Transverse colon (tissue), 4 donors: ENCODE measurements around the gene CCL13. TPM values are rescaled to one million over a fixed set of nuclear protein-coding genes. Genes with fewer than 3 reads are reported as not detected.

Experiments
- DNase-seq: peaks from one replicate; pipeline ENCODE4 v3.0.0-alpha.2; 2019
- H3K27ac ChIP-seq, 4 donors: fragments of 200-600 bp; sonication (generic); 2 replicates each; pipeline ENCODE4 v1.5.1; 2016 to 2018; ENCODE audit warnings: inconsistent platforms in 4 of 4
- H3K27me3 ChIP-seq: fragments of 200-600 bp; sonication (generic); 2 replicates; pipeline ENCODE4 v1.5.1; 2017; ENCODE audit warnings: inconsistent platforms
- H3K36me3 ChIP-seq, 4 donors: fragments of 200-600 bp; sonication (generic); 2 replicates each; pipeline ENCODE4 v1.5.1; 2017 to 2019; ENCODE audit warnings: inconsistent platforms in 4 of 4
- H3K4me1 ChIP-seq, 4 donors: fragments of 200-600 bp; sonication (generic); 2 replicates each; pipeline ENCODE4 v1.5.1; 2017 to 2020; ENCODE audit warnings: inconsistent platforms in 4 of 4
- H3K4me3 ChIP-seq, 4 donors: fragments of 200-600 bp; sonication (generic); 1 replicate in 1 of 4; 2 replicates in 3 of 4; pipeline versions ENCODE4 v1.5.1 to v1.6.1; 2017 to 2019; ENCODE audit warnings: inconsistent platforms in 4 of 4
- H3K9me3 ChIP-seq, 2 donors: fragments of 200-600 bp; sonication (generic); 2 replicates each; pipeline ENCODE4 v1.5.1; 2017 to 2019; ENCODE audit warnings: inconsistent platforms in 2 of 2
- EP300 ChIP-seq: sonication (generic); formaldehyde crosslinking; IDR thresholded peaks from one replicate; pipeline ENCODE4 v1.6.1; 2017; ENCODE audit warnings: antibody characterized with exemption, low read depth
- POLR2A ChIP-seq: fragments of 450-650 bp; IDR thresholded peaks from one replicate; pipeline ENCODE4 v1.6.1; 2016; ENCODE audit warnings: antibody characterized with exemption, mild to moderate bottlenecking, moderate library complexity
- POLR2AphosphoS5 ChIP-seq, 3 donors: sonication (generic); formaldehyde crosslinking; IDR thresholded peaks; one replicate each; pipeline ENCODE4 v1.6.1; 2016; ENCODE audit warnings: antibody characterized with exemption in 3 of 3
- WGBS, 2 donors: methylation state at CpG; one replicate each; pipeline ENCODE4 v1.1.5; 2018; ENCODE audit warnings: low coverage in 1 of 2; 5-methylcytosine and 5-hydroxymethylcytosine counted together
- in situ Hi-C, 4 donors: fragments of 200-750 bp; cut with MboI; loops; one replicate each; pipeline versions ENCODE4 v1.15.0 to v1.15.1; 2017; ENCODE audit warnings: low sequenced_read_pairs in 3 of 4, low pct_ligation_motif_present in 1 of 4, low pct_unique_long_range_greater_than_20kb in 1 of 4
- intact Hi-C: fragments of 100-400 bp; cut with DNase I; formaldehyde crosslinking; loops from one replicate; pipeline ENCODE4 v1.15.1; 2023; ENCODE audit warnings: low total_unique reads
- total RNA-seq, 4 donors: library from RNA; depleted of rRNA; stranded (reverse); fragments of >200 nt; gene quantifications; one replicate each; pipeline ENCODE4 v1.1.0, GENCODE V29; 2016
- TF ChIP-seq, protein P1 (sequence below), 5 experiments: fragments of 200-600 bp in 3 of 5; fragments of 450-650 bp in 2 of 5; sonication (generic) in 3 of 5; IDR thresholded peaks; 1 replicate in 2 of 5; 2 replicates in 3 of 5; pipeline ENCODE4 v1.5.1; 2016 to 2017; ENCODE audit warnings: antibody characterized with exemption in 5 of 5, inconsistent platforms in 3 of 5, mild to moderate bottlenecking in 2 of 5, moderate library complexity in 1 of 5

The CCL13 gene
- total RNA-seq, 4 donors from 2014 or later = 5.4 to 10.5 (median 8.2) TPM; not detected in 1

DNA sequence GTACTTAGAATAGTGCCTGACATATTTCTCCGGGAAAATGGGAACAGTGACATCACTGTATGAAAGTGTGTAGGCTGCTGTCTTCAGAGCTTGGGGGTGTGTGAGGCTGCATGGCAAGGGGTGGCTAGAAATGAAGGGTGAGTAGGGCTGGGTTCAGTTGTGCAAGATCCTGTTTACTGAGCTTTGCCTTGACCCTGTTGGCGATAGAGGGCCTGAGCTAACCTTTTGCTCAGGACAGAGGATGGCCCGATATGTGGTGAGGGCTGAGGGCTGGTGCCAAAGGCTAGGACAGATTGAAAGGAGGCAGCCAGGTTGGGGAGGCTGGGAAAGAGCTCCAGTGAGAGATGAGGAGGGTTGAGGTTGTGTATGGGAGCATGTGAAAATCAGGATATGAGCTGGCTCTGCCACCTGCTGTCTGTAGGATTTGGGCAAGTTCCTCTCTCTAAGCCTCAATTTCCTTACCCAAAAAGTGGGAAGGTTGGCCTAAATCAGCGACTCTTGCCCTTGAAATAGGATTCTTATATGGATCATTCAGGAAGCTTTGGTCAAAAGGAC is 12.7 kb downstream of the CCL13 start:
- Histone ChIP-seq H3K4me1 (peaks cover 0 to 4% (median 0%) of the 10 kb centered on the region in 4 donors), H3K27ac (no peak overlapping the region), H3K36me3 (no peaks in the 10 kb centered on the region), H3K4me3 (no peak overlapping the region), H3K9me3 (no peaks in the 10 kb centered on the region), H3K27me3 (no peaks in the 10 kb centered on the region)
- TF ChIP-seq POLR2A (no peak), POLR2AphosphoS5 (IDR thresholded peaks at IDR 0.05) (no peak), EP300 (no peak)
- TF ChIP-seq, protein P1, sequence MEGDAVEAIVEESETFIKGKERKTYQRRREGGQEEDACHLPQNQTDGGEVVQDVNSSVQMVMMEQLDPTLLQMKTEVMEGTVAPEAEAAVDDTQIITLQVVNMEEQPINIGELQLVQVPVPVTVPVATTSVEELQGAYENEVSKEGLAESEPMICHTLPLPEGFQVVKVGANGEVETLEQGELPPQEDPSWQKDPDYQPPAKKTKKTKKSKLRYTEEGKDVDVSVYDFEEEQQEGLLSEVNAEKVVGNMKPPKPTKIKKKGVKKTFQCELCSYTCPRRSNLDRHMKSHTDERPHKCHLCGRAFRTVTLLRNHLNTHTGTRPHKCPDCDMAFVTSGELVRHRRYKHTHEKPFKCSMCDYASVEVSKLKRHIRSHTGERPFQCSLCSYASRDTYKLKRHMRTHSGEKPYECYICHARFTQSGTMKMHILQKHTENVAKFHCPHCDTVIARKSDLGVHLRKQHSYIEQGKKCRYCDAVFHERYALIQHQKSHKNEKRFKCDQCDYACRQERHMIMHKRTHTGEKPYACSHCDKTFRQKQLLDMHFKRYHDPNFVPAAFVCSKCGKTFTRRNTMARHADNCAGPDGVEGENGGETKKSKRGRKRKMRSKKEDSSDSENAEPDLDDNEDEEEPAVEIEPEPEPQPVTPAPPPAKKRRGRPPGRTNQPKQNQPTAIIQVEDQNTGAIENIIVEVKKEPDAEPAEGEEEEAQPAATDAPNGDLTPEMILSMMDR (IDR thresholded peaks at IDR 0.05) = no peak
- intact Hi-C loops (no loop called here), in situ Hi-C loops (loop anchor here in 1 of 4 donors (5.0 kb wide), 1 partner anchor 172 kb away; no protein-coding TSS in a partner anchor)
- DNase-seq = no peak
- WGBS, 2 donors = 52% methylated on average over 4 of the region's 4 CpGs; no CpG with 5 or more reads in 1 of the 2 donors

DNA sequence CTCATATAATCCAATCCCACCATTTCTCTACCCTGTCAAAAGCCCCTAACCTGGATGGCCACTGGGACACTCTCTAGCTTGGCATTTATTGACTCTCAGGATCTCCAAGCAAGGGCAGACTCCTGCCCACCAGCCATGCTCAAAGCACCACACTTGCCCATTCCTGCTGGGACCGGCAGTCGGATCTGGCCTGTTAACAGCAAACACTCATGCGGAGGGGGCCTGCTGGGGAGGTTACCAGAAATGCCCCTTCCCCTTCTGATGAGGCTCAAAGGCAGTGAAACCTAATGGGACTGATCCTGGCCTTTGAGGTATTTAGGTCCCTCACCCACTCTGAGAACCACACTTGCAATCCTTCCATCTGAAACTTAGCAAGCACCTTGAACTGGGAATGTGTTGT is 13.3 kb downstream of the CCL13 start:
- H3K4me1 ChIP-seq = peaks cover 0 to 4% (median 0%) of the 10 kb centered on the region in 4 donors
- in situ Hi-C loops = loop anchor here in 1 of 4 donors (5.0 kb wide), 1 partner anchor 172 kb away; no protein-coding TSS in a partner anchor

DNA sequence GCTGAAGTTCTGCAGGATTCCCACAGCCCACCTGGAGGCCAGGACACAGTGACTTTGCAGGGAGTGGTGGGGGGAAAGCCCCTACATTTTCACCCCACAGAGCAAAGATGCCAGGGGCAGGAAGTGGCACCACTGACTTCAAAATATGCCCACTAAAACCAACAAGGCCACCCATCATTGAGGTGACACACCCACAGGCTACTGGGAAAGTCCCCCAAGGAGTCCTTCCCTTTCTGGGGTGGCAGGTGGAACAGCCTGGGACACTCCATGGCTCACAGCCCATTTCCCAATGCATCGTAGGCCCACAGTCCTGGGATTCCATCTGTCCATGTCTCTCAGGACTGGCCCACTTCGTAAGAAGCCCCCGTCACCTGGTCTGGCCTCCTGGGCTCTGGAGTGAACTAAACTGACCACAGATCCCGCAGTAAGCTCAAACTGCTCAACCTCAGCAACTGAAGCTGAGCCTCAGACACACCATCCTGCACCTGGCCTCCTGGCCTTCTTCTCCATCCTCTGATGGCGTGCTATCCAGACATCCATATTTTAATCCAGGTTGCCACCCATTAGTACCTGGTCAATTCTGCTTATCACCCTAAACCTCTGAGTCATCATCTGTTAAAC is 14.2 kb downstream of the CCL13 start:
- in situ Hi-C loops = no loop called here
- no peak for TF ChIP-seq POLR2A
- no peak for TF ChIP-seq EP300
- no peak for TF ChIP-seq POLR2AphosphoS5 (IDR thresholded peaks at IDR 0.05)
- TF ChIP-seq, protein P1 (IDR thresholded peaks at IDR 0.05) = no peak
- Histone ChIP-seq H3K4me1 (peaks cover 0 to 4% (median 0%) of the 10 kb centered on the region in 4 donors), H3K4me3 (no peak overlapping the region), H3K27ac (peak overlapping the region in 1 of 4 donors; percentile 19), H3K9me3 (no peaks in the 10 kb centered on the region), H3K27me3 (no peaks in the 10 kb centered on the region), H3K36me3 (no peaks in the 10 kb centered on the region)
- intact Hi-C loops = no loop called here
- WGBS, 2 donors = 82 to 83% methylated on average over 1 to 5 of the region's 5 CpGs
- no peak for DNase-seq

More for the DNA sequence above, 13.3 kb downstream of the CCL13 start:
- Histone ChIP-seq H3K27me3 (no peaks in the 10 kb centered on the region), H3K36me3 (no peaks in the 10 kb centered on the region), H3K9me3 (no peaks in the 10 kb centered on the region), H3K4me3 (no peak overlapping the region), H3K27ac (no peak overlapping the region)
- DNase-seq = no peak
- intact Hi-C loops = no loop called here
- TF ChIP-seq, protein P1 (IDR thresholded peaks at IDR 0.05) = no peak
- TF ChIP-seq EP300 (no peak), POLR2AphosphoS5 (IDR thresholded peaks at IDR 0.05) (no peak), POLR2A (no peak)
- 95% methylated on average over 3 of the region's 3 CpGs; no CpG with 5 or more reads in 1 of the 2 donors for WGBS, 2 donors

DNA sequence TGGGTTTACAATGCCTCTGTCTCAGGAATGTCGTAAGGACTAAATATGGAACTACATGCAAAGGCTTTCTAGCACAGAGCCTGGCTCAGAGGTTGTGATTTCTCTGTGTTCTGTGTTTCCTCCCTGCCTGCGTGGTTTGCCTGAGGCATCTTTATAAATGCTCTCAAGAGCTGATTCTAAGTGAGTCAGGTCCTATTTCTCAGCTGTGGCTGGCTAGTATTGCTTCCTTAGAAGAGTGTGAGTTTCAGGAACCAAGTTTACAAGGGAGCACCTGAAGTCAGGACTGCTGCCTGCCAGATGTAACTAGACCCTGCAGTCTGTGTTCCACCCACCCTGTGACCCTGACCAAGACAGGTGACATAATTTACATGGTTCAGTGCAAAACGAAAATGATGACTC is 14.7 kb downstream of the CCL13 start:
- no peaks in the 10 kb centered on the region for H3K9me3 ChIP-seq
- in situ Hi-C loops (no loop called here), intact Hi-C loops (no loop called here)
- WGBS, 2 donors = 27 to 86% methylated on average over 1 to 3 of the region's 3 CpGs
- TF ChIP-seq, protein P1 (IDR thresholded peaks at IDR 0.05) = no peak
- TF ChIP-seq POLR2A (no peak), POLR2AphosphoS5 (IDR thresholded peaks at IDR 0.05) (no peak), EP300 (no peak)
- no peak overlapping the region for H3K4me3 ChIP-seq
- no peaks in the 10 kb centered on the region for H3K27me3 ChIP-seq
- no peaks in the 10 kb centered on the region for H3K36me3 ChIP-seq
- peak overlapping the region in 1 of 4 donors; percentile 19 for H3K27ac ChIP-seq
- H3K4me1 ChIP-seq = peaks cover 0 to 4% (median 0%) of the 10 kb centered on the region in 4 donors
- no peak for DNase-seq
